GM12878 (cell line): ENCODE data around the gene POLR2L. TPM values are rescaled to one million over a fixed set of nuclear protein-coding genes. Genes with fewer than 3 reads are reported as not detected.

Experiments
- ATAC-seq: fragments of 200-7000 bp; cut with Tn5 transposase; 3 replicates; pipeline ENCODE4 v1.9.1; 2020; ENCODE audit warnings: mild to moderate bottlenecking, moderate library complexity
- BruUV-seq: library from RNA; stranded (reverse); fragments of 400-500 nt; replicated peaks from 2 replicates; lab custom pipeline; 2021; lab: Mats Ljungman, UMichigan
- CTCF ChIA-PET: fragments of 300-600 bp; sonication (Branson Sonifier 250); formaldehyde crosslinking; extraction: SDS; loops from one replicate; lab custom pipeline; 2021; ENCODE audit warnings: inconsistent platforms; lab: Yijun Ruan, JAX
- POLR2A ChIA-PET: fragments of 350-600 bp; formaldehyde crosslinking; extraction: SDS; loops from one replicate; lab custom pipeline; 2021; ENCODE audit warnings: inconsistent platforms; lab: Charles Lee
- RAD21 ChIA-PET: fragments of 300-600 bp; sonication (Branson Sonifier 250); formaldehyde crosslinking; loops from one replicate; lab custom pipeline; 2023; ENCODE audit warnings: antibody characterized with exemption; ENCODE audit not compliant: unreplicated experiment; lab: Charles Lee
- SMC1A ChIA-PET: fragments of 300-600 bp; sonication (Branson Sonifier 250); formaldehyde crosslinking; loops from one replicate; lab custom pipeline; 2023; ENCODE audit not compliant: unreplicated experiment, uncharacterized antibody; lab: Charles Lee
- DNase-seq: peaks from one replicate; pipeline ENCODE4 v3.0.0-alpha.2; 2011; ENCODE audit warnings: low read depth, low spot score
- FAIRE-seq: peaks from 3 replicates; lab custom pipeline; 2011; peaks lifted over from hg19 to GRCh38; lab: Jason Lieb, UNC
- H2AFZ ChIP-seq: 2 replicates; pipeline ENCODE4 v1.6.0; 2011; ENCODE audit warnings: low read depth, low read length, control low read depth; ENCODE audit not compliant: control insufficient read depth
- H3K27ac ChIP-seq: 2 replicates; pipeline ENCODE4 v1.5.1; 2011; ENCODE audit warnings: control low read depth; ENCODE audit not compliant: control insufficient read depth, insufficient read depth
- H3K27me3 ChIP-seq, 2 experiments: replicated peaks in 1 of 2; 2 replicates each; pipeline versions ENCODE4 v1.6.0 to v1.6.1; 2011; ENCODE audit warnings: low read length in 1 of 2; ENCODE audit not compliant: control insufficient read depth in 2 of 2, insufficient read depth in 2 of 2
- H3K36me3 ChIP-seq, 2 experiments: 2 replicates each; pipeline ENCODE4 v1.5.1; 2011; ENCODE audit warnings: low read length in 1 of 2; ENCODE audit not compliant: control insufficient read depth in 2 of 2, insufficient read depth in 2 of 2
- H3K4me1 ChIP-seq: 2 replicates; pipeline ENCODE4 v1.6.1; 2011; ENCODE audit warnings: mild to moderate bottlenecking, low read length, moderate library complexity, mixed read lengths; ENCODE audit not compliant: control insufficient read depth, insufficient read depth
- H3K4me2 ChIP-seq: 2 replicates; pipeline ENCODE4 v1.6.0; 2011; ENCODE audit warnings: control low read depth; ENCODE audit not compliant: control insufficient read depth, insufficient read depth
- H3K4me3 ChIP-seq: fragments of 200-600 bp; sonication (generic); 2 replicates; pipeline ENCODE4 v1.5.1; 2016
- H3K79me2 ChIP-seq: 2 replicates; pipeline ENCODE4 v1.6.0; 2011; ENCODE audit warnings: low read length; ENCODE audit not compliant: control insufficient read depth, insufficient read depth
- H3K9ac ChIP-seq: 2 replicates; pipeline ENCODE4 v1.8.0; 2011; ENCODE audit warnings: low read length, control low read depth, mixed read lengths; ENCODE audit not compliant: control insufficient read depth, insufficient read depth
- H3K9me3 ChIP-seq: replicated peaks from 3 replicates; pipeline ENCODE4 v1.5.1; 2011; ENCODE audit warnings: mild to moderate bottlenecking, low read length; ENCODE audit not compliant: control insufficient read depth, insufficient read depth
- H4K20me1 ChIP-seq: 2 replicates; pipeline ENCODE4 v1.6.0; 2011; ENCODE audit not compliant: control insufficient read depth, insufficient read depth
- IKZF2 ChIP-seq, 2 experiments: fragments of 450-650 bp; IDR thresholded peaks; 2 replicates each; pipeline ENCODE4 v1.6.1; 2017; ENCODE audit warnings: mild to moderate bottlenecking in 2 of 2, moderate library complexity in 2 of 2
- WGBS: methylation state at CpG from one replicate; pipeline ENCODE4 v1.1.6; 2016; ENCODE audit warnings: low lambda C conversion rate; ENCODE audit not compliant: insufficient replicate concordance, insufficient coverage; ENCODE audit errors: missing lambda C conversion rate; 5-methylcytosine and 5-hydroxymethylcytosine counted together
- in situ Hi-C: fragments of 300-500 bp; cut with MboI; formaldehyde crosslinking; loops from 9 replicates; pipeline ENCODE4 v1.14.3; 2018; ENCODE audit warnings: mixed read lengths
- intact Hi-C: fragments of 100-400 bp; cut with micrococcal nuclease; formaldehyde crosslinking; loops from one replicate; pipeline ENCODE4 v1.14.2; 2022; ENCODE audit not compliant: unreplicated experiment
- polyA plus RNA-seq, 11 experiments: library from polyadenylated mRNA; depleted of rRNA in 4 of 11; unstranded in 6 of 11; stranded (reverse) in 5 of 11; fragments of >200 nt; fragmentation: Nextera tagmentation in 4 of 11; fragmentation: Illumina TruSeq in 1 of 11; extraction: Ambion mirVana in 4 of 11; extraction: Trizol in 1 of 11; gene quantifications; 1 replicate in 1 of 11; 2 replicates in 10 of 11; pipeline versions ENCODE4 v1.2.1 to v1.2.3, GENCODE V29; 2011 to 2016; ENCODE audit warnings: inconsistent platforms in 2 of 11, missing spikeins in 2 of 11, low read depth in 1 of 11
- total RNA-seq, 4 experiments: library from RNA; depleted of rRNA in 3 of 4; stranded (reverse); fragments of >200 nt in 3 of 4; fragmentation: Illumina TruSeq in 1 of 4; extraction: Trizol in 1 of 4; gene quantifications; 2 replicates each; pipeline versions ENCODE4 v1.2.1 to v1.2.3, GENCODE V29; 2013 to 2021
- TF ChIP-seq, protein P1 (sequence below): fragments of 450-650 bp; formaldehyde crosslinking; IDR thresholded peaks from 2 replicates; pipeline ENCODE4 v1.4.0; 2022; ENCODE audit warnings: mild to moderate bottlenecking, moderate library complexity

Gene POLR2L
- total and polyA plus RNA-seq, 10 of the 15 experiments (the other 5 are each of a cell fraction or from before 2014, with no cell fraction given): 23.1 to 497 (median 125) TPM

DNA sequence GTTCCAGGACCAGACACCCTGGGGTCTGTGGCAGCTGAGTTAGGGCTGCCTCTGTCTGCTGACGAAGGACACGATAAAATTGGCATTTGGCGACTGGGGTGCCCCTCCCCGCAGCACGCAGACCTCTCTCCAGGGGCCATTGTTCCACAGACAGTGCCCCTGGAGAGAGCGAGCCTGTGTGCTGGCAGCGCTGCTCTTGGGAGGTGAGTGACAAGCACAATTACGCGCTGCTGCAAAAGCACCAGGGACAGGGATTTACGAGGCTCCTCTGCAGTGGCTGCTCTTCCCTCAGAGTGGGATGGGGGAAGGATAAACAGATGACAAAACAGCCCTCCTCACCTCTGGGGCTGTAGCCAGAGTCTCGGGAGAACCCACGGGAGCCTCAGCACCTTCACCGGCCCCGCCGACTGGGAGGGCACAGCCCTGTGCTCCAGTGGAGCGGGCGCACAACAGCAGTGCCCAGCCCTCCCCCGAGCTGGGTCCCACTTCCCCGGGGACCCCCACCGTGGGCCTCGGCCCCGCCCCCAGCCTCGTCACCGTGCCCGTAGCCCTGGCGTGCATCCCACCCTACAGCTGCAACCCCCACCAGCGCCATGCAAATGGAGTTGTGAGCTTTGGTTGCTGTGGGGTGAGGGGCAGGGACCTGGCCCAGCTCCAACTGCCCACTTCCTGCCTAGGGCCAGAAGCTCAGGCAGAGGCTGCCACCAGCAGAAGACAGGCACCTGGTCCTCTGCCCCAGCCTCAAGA is 48.6 kb upstream of the POLR2L start:
- Histone ChIP-seq H3K79me2 (no peaks in the 10 kb centered on the region), H3K27ac (no peak overlapping the region), H2AFZ (no peak overlapping the region), H3K9ac (no peak overlapping the region), H3K9me3 (no peaks in the 10 kb centered on the region), H4K20me1 (no peaks in the 10 kb centered on the region), H3K36me3 (peaks cover 0 to 1% of the 10 kb centered on the region in 2 experiments; a peak in 3 of 4 replicates), H3K4me2 (no peak overlapping the region), H3K27me3 (no peaks in the 10 kb centered on the region), H3K4me3 (no peak overlapping the region), H3K4me1 (no peaks in the 10 kb centered on the region)
- ATAC-seq (no peak), FAIRE-seq (no peak), DNase-seq (no peak)
- WGBS: 98% methylated on average over 17 of the region's 27 CpGs
- no peak for TF ChIP-seq IKZF2 (IDR thresholded peaks at IDR 0.05)
- TF ChIP-seq, protein P1, sequence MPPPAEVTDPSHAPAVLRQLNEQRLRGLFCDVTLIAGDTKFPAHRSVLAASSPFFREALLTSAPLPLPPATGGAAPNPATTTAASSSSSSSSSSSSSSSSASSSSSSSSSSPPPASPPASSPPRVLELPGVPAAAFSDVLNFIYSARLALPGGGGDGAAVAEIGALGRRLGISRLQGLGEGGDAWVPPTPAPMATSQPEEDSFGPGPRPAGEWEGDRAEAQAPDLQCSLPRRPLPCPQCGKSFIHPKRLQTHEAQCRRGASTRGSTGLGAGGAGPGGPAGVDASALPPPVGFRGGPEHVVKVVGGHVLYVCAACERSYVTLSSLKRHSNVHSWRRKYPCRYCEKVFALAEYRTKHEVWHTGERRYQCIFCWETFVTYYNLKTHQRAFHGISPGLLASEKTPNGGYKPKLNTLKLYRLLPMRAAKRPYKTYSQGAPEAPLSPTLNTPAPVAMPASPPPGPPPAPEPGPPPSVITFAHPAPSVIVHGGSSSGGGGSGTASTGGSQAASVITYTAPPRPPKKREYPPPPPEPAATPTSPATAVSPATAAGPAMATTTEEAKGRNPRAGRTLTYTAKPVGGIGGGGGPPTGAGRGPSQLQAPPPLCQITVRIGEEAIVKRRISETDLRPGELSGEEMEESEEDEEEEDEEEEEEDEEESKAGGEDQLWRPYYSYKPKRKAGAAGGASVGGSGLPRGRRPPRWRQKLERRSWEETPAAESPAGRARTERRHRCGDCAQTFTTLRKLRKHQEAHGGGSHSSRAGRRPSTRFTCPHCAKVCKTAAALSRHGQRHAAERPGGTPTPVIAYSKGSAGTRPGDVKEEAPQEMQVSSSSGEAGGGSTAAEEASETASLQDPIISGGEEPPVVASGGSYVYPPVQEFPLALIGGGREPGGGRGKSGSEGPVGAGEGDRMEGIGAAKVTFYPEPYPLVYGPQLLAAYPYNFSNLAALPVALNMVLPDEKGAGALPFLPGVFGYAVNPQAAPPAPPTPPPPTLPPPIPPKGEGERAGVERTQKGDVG: no peak
- POLR2A ChIA-PET: no interaction called here
- RAD21 ChIA-PET: no interaction called here
- in situ Hi-C loops: no loop called here
- SMC1A ChIA-PET: no interaction called here
- CTCF ChIA-PET: no interaction called here
- no TSS peak for BruUV-seq
- intact Hi-C loops: no loop called here
